GM10266 (cell line): Measurements from ENCODE around the gene CBX1.
A peak's percentile ranks its signal among the peaks of the same experiment; 100 is the strongest.

Experiments used
- DNase-seq: peaks from one replicate; pipeline ENCODE4 v3.0.0; 2012; ENCODE audit errors: extremely low spot score
- TF ChIP-seq, protein P1 (sequence below): IDR thresholded peaks from 2 replicates; pipeline ENCODE4 v1.5.1; 2012; ENCODE audit warnings: mild to moderate bottlenecking, low read depth; ENCODE audit not compliant: control insufficient read depth, insufficient read depth; ENCODE audit errors: missing control alignments

CBX1 gene

DNA sequence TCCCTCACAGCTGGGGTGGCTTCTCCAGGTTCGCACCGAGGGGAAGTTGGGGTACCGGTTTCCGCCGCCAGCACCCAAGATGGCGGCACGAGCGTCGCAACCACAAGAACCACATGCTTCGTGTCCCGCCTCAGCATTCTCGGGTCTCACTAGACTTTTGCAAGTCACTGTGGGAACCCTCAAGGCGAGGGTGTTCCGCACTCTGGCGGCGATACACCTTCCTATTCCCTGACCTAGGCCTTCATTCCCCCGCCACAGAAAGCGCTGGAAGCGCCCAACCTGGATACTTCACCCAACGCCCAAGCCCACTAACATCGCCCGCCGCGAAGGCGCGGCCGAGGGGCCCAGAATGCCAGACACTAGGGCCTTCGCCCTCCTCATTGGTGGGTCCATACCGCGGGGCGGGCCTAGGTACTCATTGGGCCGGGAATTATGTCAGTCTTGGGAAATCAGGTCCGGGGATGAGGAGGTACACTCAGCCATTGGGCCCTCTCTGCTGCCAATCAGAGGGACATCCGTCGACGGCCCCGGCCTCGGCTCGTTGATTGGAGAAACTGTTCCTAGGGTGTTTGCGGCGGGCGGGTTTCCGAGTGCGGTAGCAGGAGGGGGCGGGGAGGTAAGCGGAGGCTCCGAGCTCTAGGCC, 53.4 kb downstream of the CBX1 start, which contains the start of gene NFE2L1:
NFE2L1 (plus strand) TSS at position 619 of the 643 bp plus-strand sequence. CDS start 2,760 bp downstream, outside the sequence.
- TF ChIP-seq, protein P1, sequence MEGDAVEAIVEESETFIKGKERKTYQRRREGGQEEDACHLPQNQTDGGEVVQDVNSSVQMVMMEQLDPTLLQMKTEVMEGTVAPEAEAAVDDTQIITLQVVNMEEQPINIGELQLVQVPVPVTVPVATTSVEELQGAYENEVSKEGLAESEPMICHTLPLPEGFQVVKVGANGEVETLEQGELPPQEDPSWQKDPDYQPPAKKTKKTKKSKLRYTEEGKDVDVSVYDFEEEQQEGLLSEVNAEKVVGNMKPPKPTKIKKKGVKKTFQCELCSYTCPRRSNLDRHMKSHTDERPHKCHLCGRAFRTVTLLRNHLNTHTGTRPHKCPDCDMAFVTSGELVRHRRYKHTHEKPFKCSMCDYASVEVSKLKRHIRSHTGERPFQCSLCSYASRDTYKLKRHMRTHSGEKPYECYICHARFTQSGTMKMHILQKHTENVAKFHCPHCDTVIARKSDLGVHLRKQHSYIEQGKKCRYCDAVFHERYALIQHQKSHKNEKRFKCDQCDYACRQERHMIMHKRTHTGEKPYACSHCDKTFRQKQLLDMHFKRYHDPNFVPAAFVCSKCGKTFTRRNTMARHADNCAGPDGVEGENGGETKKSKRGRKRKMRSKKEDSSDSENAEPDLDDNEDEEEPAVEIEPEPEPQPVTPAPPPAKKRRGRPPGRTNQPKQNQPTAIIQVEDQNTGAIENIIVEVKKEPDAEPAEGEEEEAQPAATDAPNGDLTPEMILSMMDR, result no peak
- peak; percentile 96 for DNase-seq

GRCh38 chr17:48047113-48047740, 54.1 kb downstream of the CBX1 start:
- DNase-seq, result no peak
- TF ChIP-seq, protein P1, result no peak

DNA sequence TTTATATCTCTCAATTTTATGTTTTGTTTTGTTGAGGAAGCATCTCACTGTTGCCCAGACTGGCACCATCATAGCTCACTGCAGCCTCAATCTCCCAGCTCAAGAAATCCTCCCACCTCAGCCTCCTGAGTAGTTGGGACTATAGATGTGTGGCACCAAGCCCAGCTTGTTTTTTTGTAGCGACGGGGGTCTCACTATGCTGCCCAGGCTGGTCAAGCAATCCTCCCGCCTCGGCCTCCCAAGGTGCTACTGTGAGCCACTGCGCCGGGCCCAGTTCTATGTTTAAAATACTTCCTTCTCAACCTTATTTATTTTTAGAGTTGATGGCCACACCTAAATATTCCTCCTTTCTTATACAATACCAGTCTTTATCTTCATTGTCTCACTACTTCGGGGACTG, 55.0 kb downstream of the CBX1 start:
- TF ChIP-seq, protein P1, result no peak
- DNase-seq, result no peak

DNA sequence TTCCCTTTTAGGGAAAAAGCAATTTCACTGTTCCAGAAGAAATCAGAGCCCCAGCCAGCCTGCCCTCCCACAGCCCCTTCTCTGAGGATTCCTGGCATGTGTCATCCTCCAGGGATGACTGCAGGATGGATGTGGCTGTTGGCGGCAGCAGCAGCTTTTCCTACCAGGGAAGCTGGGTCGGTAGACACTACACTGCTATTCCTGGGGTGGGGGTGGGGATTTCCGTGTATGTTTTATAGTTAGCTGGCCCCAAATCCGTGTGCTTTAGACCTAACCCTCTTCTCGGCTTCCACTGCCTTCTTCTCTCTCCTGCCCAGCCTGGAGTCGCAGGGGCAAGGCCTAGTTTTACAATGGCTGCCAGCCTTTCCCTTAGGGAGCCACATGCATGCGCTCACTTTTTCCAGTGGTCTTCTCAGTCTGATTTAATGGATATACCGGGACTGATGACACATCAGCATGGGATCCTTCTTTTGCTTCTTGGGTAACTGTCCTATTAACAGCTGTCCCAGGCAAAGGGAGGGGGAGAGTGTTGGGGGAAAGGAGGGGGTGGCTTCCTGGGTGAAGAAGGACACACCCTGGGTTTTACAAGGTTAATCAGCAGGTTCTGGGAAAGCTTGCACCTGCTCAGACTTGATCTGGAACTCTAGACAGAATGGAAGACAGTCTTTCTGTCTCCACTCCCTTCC, 55.8 kb downstream of the CBX1 start:
- DNase-seq, result no peak
- TF ChIP-seq, protein P1, result no peak

DNA sequence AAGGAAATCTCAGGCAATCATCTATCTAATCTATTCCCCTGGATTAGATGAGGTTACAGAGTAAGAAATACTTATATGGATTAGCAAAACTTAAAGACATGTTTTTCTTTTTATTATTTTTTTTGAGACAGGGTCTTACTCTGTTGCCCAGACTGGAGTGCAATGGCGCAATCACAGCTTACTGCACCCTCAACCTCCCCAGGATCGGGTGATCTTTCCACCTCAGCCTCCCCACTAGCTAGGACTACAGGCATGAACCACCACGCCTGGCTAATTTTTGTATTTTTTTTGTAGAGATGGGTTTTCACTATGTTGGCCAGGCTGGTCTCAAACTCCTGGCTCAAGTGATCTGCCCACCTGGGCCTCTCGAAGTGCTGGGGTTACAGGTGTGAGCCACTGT, 56.4 kb downstream of the CBX1 start:
- TF ChIP-seq, protein P1, result no peak
- no peak for DNase-seq

- DNase-seq, result no peak
These were observed 58.1 kb downstream of the CBX1 start for GRCh38 chr17:48043176-48043575.

More at GRCh38 chr17:48043176-48043575, 58.1 kb downstream of the CBX1 start:
- TF ChIP-seq, protein P1, result no peak
